DOHH2 (cell line): ENCODE results near the gene UBASH3A.

Source experiments
- H3F3A ChIP-seq: fragments of 200-600 bp; sonication (generic), shearing (Covaris generic); 2 replicates; pipeline ENCODE4 v1.6.0; 2016; ENCODE audit warnings: antibody characterized with exemption, mild to moderate bottlenecking; ENCODE audit not compliant: control insufficient read depth, insufficient read depth
- H3K27ac ChIP-seq: fragments of 200-600 bp; sonication (generic); 2 replicates; pipeline ENCODE4 v1.5.1; 2014; ENCODE audit warnings: low read depth, mild to moderate bottlenecking, low read length, moderate library complexity
- H3K27me3 ChIP-seq: fragments of 200-600 bp; sonication (generic); 2 replicates; pipeline ENCODE4 v1.6.1; 2014; ENCODE audit warnings: mild to moderate bottlenecking, low read length, mixed read lengths; ENCODE audit not compliant: control insufficient read depth
- H3K36me3 ChIP-seq: fragments of 200-600 bp; sonication (generic); 2 replicates; pipeline ENCODE4 v1.6.1; 2014; ENCODE audit warnings: mild to moderate bottlenecking, low read length, moderate library complexity, mixed read lengths; ENCODE audit not compliant: control insufficient read depth
- H3K4me1 ChIP-seq: fragments of 200-600 bp; sonication (generic); 2 replicates; pipeline ENCODE4 v1.6.1; 2014; ENCODE audit warnings: mild to moderate bottlenecking, low read length, mixed read lengths; ENCODE audit not compliant: control insufficient read depth
- H3K4me2 ChIP-seq: fragments of 200-600 bp; sonication (generic); 2 replicates; pipeline ENCODE4 v1.6.0; 2014; ENCODE audit warnings: mild to moderate bottlenecking, low read length, moderate library complexity
- H3K4me3 ChIP-seq: fragments of 200-600 bp; sonication (generic); 2 replicates; pipeline ENCODE4 v1.5.1; 2014; ENCODE audit warnings: mild to moderate bottlenecking, low read length, mixed read lengths
- H3K79me2 ChIP-seq: fragments of 200-600 bp; sonication (generic); 2 replicates; pipeline ENCODE4 v1.6.1; 2014; ENCODE audit warnings: mild to moderate bottlenecking, low read length, mixed read lengths; ENCODE audit not compliant: control insufficient read depth
- H3K9me2 ChIP-seq: fragments of 200-600 bp; sonication (generic); replicated peaks from 2 replicates; pipeline ENCODE4 v1.6.1; 2014; ENCODE audit warnings: mild to moderate bottlenecking, low read length, mixed read lengths; ENCODE audit not compliant: control insufficient read depth
- H3K9me3 ChIP-seq: fragments of 200-600 bp; sonication (generic); 2 replicates; pipeline ENCODE4 v1.6.1; 2014; ENCODE audit warnings: antibody characterized with exemption, low read length, mixed read lengths; ENCODE audit not compliant: control insufficient read depth, insufficient read depth
- H4K20me1 ChIP-seq: fragments of 200-600 bp; sonication (generic); 2 replicates; pipeline ENCODE4 v1.6.0; 2014; ENCODE audit warnings: low read depth, mild to moderate bottlenecking, antibody characterized with exemption, low read length, moderate library complexity; ENCODE audit not compliant: control insufficient read depth, insufficient read depth
- CTCF ChIP-seq: fragments of 200-600 bp; sonication (generic); IDR thresholded peaks from one replicate; pipeline ENCODE4 v1.5.1; 2014; ENCODE audit warnings: antibody characterized with exemption, mild to moderate bottlenecking, low read depth, low read length; ENCODE audit not compliant: poor library complexity, severe bottlenecking
- EZH2phosphoT487 ChIP-seq: fragments of 200-600 bp; sonication (generic); IDR thresholded peaks from 2 replicates; pipeline ENCODE4 v1.6.1; 2017; ENCODE audit warnings: borderline replicate concordance, mild to moderate bottlenecking, antibody characterized with exemption, low read length, moderate library complexity, mixed read lengths

UBASH3A gene

GRCh38 chr21:42373196-42373907 is 30.4 kb upstream of the UBASH3A start:
- no peaks in the 10 kb centered on the region for H4K20me1 ChIP-seq
- TF ChIP-seq CTCF = no peak
- TF ChIP-seq EZH2phosphoT487 = no peak
- no peak overlapping the region for H3K4me2 ChIP-seq
- peaks cover 18% of the 10 kb centered on the region for H3K27me3 ChIP-seq
- H3K9me3 ChIP-seq = no peaks in the 10 kb centered on the region
- H3K27ac ChIP-seq = no peak overlapping the region
- no peaks in the 10 kb centered on the region for H3K79me2 ChIP-seq
- H3K36me3 ChIP-seq = no peaks in the 10 kb centered on the region
- H3K4me3 ChIP-seq = no peak overlapping the region
- no peaks in the 10 kb centered on the region for H3K4me1 ChIP-seq
- no peaks in the 10 kb centered on the region for H3K9me2 ChIP-seq
- H3F3A ChIP-seq = no peaks in the 10 kb centered on the region

GRCh38 chr21:42373908-42374455 is 29.7 kb upstream of the UBASH3A start:
- H3K4me3 ChIP-seq = no peak overlapping the region
- no peak overlapping the region for H3K4me2 ChIP-seq
- H3K9me3 ChIP-seq = no peaks in the 10 kb centered on the region
- peaks cover 18% of the 10 kb centered on the region for H3K27me3 ChIP-seq
- no peaks in the 10 kb centered on the region for H3K36me3 ChIP-seq
- H3F3A ChIP-seq = no peaks in the 10 kb centered on the region
- no peaks in the 10 kb centered on the region for H3K4me1 ChIP-seq
- no peaks in the 10 kb centered on the region for H4K20me1 ChIP-seq
- TF ChIP-seq CTCF (no peak), EZH2phosphoT487 (no peak)
- H3K9me2 ChIP-seq = no peaks in the 10 kb centered on the region
- H3K27ac ChIP-seq = no peak overlapping the region
- H3K79me2 ChIP-seq = no peaks in the 10 kb centered on the region

- TF ChIP-seq EZH2phosphoT487 (no peak), CTCF (no peak)
- H3K36me3 ChIP-seq = no peaks in the 10 kb centered on the region
- peaks cover 3% of the 10 kb centered on the region for H3K4me1 ChIP-seq
- no peaks in the 10 kb centered on the region for H3K9me3 ChIP-seq
- peaks cover 18% of the 10 kb centered on the region for H3K27me3 ChIP-seq
- H3K4me3 ChIP-seq = no peak overlapping the region
- no peak overlapping the region for H3K27ac ChIP-seq
- H3K79me2 ChIP-seq = no peaks in the 10 kb centered on the region
- H4K20me1 ChIP-seq = no peaks in the 10 kb centered on the region
- no peak overlapping the region for H3K4me2 ChIP-seq
- no peaks in the 10 kb centered on the region for H3K9me2 ChIP-seq
- no peaks in the 10 kb centered on the region for H3F3A ChIP-seq
Observed at GRCh38 chr21:42374457-42374856, 29.2 kb upstream of the UBASH3A start.
